HG03066 (cell line): ENCODE results near the gene RAB11FIP2.

Source experiments
- ATAC-seq: cut with Tn5 transposase; IDR thresholded peaks from one replicate; pipeline ENCODE4 v1.9.1; 2021; ENCODE audit warnings: low read depth; ENCODE audit not compliant: unreplicated experiment

Gene RAB11FIP2

DNA sequence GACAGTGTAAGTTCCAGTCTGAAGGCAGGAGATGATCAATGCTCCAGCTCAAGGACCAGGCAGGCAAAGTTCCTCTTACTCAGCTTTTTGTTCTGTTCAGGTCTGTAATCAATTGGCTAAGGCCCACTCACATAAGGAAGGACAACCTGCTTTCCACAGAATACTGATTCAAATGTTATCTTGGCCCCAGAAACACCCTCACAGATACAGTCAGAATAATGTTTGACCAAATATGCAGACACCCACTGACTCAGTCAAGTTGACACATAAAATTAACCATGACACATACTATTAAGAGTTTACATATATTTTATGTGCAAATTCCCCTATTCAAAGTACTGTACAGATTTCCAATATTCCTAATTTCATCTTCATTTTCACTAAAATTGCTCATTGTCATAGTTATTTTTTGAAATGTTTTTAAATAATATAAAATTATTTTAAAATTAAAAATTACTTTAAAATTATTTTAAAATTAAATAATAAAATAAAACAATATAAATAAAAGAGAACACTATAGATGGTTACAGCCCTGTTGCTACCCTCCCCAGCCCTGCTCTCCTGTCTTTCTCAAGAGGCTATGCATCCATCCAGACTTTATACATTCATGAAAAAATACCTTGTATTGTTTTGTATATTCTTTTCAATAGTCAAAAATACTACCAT is 59.4 kb downstream of the RAB11FIP2 start:
- ATAC-seq = no peak

DNA sequence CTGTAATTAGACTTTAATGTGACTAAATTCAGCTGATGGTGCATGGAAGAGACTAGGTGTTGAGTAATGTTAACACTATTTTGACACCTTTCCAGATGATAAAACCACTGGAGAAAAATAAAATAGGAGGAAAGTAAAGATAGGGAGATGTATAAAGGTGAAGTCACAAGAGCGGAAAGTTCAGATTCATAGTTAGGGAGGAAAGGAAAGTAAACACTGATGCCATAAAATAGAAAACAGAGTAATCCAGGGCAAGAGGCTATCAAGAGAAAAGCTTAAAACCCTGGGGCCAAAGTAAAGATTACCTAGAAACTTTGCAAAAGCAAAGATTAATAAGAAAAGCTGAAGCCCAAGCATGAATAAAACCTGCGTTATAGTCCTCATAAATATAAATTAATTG is 62.8 kb downstream of the RAB11FIP2 start:
- ATAC-seq = no peak

DNA sequence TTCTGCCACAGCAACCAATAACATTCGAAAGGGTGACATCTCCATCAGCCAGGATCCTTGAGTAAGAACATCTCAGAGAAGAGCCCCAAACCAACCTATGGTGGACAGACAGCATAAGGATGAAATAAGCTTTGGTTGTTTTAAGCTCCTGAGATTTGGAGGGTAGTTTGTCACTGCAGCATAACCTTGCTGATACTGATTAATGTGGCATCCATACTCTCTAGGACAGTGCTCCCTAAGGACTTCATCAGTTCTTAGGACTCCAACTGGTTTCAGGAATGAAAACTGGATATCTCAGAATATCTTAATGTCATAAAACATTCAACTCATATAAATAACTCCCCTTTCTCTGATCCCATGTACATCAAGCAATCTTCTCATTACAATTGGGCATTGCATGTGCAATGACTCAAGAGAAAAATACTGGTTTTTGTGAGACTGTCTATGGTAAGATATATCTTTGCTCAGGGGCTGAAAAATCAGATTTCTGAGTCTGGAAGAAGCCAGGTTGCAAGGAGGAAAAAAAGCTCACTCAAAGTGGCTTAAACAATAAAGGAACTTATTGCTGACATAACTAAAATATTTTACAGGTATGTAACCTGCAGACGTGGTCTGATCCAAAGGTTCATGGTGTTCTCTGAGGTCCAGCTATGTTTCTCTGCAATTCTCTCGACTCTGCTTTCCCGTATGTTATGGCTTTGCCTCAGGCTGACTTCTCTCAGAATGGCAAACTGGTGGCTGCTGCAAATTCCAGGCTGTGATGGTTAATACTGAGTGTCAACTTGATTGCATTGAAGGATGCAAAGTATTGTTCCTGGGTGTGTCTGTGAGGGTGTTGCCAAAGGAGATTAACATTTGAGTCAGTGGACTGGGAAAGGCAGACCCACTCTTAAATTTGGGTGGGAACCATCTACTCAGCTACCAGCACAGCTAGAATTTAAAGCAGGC is 65.7 kb downstream of the RAB11FIP2 start:
- ATAC-seq = no peak

DNA sequence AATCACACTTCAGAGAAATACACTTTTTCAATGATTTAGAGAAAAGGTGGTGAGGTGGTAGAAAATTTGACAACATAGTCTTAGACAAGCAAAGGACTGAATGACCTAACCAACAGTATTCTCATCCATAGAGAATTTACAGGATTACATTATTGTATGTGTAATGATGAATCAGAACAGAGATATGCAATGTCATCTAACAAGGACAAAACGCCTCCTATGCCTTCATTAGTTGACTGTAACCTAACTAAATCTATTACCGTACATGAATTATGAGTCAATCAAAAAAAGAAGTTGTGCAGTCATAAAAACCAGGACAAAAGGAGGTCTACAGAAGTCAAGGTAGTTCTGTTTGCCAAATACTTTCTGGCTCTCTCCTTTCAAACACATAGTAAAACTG is 66.5 kb downstream of the RAB11FIP2 start:
- no peak for ATAC-seq

DNA sequence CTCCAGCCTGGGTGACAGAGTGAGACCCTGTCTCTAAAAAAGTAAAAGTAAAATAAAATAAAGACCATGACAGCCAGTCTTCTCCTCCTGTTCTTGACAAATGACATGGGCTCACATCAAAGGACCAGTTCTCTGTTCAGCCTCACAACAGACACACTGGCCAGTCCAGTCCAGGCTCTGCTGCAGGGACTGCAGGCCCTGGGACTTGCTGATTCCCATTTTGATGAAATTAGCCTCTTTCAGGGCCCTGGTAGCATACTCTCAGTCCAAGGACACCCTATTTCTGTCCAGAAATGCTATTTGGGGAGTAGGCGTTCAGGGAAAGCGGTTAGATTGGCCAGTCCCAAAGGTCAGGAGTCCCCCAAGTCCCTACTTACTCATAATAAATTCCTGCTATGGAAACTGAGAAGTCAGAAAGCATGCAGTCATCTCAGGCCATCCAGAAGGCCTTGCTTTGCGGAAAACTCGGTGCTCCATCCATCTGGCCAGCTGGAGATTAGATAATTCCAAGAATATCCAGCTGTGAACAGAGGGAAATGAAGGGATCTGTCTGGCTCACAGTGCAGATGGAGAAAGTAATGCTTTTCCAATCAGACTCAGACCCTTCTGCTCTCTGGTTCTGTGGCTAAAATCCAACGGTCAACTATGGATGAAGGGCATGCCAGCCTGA is 74.4 kb downstream of the RAB11FIP2 start:
- no peak for ATAC-seq

DNA sequence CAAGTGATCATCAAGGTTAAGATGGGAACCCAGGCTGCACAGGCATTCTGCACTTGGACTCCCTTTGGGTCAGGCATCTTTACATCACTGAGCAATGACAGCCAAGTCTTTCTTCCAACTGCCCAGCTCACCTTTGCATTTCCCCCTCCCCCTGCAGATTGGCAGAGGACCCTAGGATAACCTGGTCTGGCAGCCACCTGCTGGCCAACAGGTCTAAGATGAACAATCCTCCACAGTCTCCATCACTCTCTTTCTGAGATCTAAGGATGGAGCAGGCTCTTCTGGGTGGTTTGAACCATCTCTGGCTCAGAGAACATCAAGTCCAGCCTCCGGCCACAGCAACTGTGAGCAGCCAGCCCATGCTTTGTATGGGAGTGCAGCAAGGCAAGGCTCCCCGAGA is 75.8 kb downstream of the RAB11FIP2 start:
- ATAC-seq = no peak

DNA sequence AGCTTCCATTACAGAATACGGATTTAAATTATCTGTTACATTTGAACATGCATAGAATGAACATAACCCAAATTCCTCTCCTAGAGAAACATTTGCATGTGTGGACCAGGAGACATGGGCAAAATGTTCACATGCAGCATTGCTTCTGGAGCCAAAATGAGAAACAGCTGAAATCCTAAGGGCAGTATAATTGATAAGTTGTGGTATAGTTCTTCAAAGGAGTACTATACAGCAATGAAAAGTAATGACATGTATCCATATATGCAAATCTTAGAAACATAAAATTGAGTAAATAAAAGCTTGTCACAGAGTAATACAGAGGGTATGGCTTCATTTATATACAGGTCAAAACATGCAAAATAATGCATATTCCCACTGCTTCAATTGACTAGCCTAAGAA is 77.1 kb downstream of the RAB11FIP2 start:
- no peak for ATAC-seq

DNA sequence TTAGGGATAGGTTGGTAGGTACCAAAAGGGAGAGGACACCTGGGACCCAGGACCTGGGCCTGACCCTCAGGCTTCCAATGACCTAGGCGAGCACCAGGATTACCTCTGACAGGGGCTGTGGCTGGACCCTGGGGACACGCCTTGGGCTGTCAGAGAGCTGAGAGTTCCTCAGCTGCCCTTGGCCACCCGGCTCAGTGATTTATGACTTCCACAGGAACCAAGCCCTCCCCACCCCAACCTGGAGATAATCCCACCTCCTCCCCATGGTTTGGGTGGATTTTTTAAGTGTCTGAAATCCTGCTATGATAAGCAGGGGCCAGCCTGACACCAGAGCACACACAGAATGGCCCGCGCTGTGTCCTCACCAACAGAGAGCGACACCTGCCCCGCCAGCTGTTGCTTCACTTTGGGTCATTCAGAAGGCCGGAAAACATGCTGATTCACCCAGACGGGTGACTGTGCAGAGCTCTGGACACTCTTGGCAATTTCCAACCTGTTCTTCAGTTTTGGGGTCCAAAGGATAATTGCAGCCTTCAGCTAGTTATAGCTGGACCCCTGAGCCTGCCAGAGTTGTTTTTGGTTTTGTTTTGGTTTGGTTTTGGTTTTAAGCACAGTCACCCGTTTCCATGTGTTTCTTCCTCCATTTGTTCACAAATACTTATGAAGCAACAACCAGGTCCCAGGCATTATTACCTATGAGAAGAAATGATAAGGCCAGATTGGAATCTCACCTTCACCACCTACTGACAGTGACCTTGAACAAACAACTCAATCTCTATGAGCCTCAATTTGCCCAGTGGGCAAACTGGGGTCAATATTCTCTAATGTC is 78.2 kb downstream of the RAB11FIP2 start:
- no peak for ATAC-seq

DNA sequence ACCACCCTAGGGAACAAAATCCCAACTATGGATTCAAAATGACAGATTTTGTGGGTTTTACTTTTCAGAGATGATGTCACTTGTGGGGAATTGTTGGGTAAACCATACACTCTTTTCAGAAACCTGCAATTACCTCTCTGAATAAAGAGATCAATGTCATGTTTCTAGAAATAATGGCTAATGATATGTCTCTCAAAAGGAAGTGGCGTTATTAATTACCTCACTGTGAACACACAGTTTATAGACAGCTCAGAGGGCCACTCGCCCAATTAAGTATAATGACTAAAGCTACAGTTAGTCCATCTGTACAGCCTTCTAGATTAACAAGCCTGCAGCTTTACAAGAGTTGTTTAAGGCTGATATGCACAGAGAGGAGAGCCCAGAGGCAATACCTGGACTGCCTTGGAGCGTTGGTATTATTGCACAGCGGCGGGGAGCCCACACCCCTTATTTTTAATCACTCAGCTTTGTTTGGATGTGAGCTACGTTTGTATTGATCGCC is 79.5 kb downstream of the RAB11FIP2 start:
- no peak for ATAC-seq

DNA sequence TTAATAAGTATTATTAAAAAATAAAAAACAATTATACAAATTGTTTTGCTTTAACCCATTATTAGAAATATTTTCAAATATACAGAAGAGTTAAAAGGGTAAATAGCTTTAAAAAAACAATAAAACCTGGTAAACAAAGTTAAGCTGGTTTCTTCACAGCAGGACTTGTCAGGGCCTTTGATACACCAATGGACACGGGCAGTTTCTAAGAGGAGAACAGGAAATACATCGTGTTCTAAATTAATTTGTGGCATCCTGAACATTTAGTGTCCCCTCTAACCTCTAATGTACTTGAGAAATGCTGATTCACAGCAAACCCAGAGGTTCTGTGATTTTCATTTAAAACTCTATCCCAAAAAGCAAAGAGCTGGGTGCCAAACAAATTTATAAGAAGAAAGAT is 80.8 kb downstream of the RAB11FIP2 start:
- ATAC-seq = no peak

DNA sequence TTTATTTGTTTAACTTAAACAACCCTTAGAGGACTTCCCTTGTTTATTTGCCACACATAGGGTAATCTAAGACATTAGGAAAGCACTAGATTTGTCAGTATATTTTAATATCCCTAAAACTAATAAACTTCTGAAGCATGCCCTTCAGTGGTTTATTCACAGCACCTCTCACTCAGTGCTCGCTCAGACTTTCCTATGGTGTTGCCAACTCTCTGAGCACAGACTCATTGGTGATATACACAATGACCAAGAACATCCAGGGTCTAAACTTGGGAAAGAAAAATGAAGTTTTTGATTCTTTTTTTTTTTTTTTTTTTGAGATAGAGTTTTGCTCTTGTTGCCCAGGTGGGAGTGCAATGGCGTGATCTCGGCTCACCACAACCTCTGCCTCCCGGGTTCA is 82.2 kb downstream of the RAB11FIP2 start:
- no peak for ATAC-seq

DNA sequence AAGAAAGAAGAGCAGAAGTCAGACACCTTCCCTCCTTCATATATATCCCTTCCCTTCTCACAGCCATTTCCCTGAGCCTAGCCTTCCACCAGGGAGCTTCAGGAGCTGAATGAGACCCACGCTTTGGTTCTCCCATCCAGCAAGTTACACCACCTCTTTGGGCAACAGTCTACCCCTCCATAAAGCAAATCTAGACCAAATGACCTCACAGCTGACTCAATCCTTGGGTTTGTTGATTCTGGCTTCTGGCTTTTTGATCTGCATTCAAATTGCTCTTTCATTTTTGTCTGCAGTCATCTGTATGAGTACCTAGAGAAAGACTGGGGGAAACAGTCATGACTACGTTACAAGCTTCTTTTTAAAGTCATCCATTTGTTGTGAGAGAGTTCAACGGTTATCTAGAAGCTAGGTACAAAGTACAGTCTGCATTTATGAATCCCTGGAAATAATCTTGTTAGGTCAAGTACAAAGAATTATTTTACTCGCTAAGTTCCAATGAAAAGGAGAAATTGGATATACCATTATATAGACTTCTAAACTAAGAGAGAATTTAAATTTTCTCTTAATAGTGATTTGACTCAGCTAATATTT is 86.3 kb downstream of the RAB11FIP2 start:
- no peak for ATAC-seq

DNA sequence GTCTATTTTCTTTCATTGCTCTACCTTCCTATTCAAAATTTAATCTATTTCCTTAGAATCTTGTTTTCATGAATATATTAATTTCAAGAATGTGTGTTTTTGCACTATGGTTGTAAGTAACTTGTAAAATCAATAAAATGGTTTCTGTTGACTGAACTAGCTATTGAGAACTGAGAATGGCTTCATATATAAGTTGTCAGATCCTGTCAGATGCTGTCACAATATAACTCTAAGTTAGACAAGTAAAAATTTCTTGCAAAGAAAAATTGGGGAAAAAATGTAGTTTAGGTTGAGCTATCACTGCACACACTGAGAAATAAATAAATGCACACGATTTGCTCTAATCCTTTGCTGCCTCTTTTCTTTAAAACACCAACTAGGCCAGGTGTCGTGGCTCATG is 89.8 kb downstream of the RAB11FIP2 start:
- ATAC-seq = no peak

DNA sequence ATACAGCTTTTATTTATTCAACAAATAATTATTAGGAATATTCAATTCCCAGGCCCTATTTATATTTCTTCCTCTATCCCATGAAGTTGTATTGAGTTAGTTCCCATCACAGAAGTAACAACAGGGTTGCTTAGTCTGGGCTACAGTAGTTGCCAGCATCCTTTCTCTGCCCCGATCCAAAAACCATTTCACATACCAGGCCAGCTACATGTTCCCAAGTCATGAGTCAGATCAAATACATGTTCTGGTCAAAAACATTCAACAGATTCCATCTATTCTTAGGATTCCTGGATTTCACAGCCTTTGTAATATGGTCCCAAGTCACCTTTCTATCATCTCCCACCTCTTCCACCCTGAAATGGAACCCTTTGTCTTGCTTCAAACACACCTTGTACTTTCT is 91.6 kb downstream of the RAB11FIP2 start:
- no peak for ATAC-seq
